Measurements from ENCODE around the gene TTC34.

- TF ChIP-seq CTCF (IDR thresholded peaks at IDR 0.05; ENCODE audit: low read length) (no peak), EZH2 (IDR thresholded peaks at IDR 0.05; ENCODE audit: borderline replicate concordance, low read length) (no peak)
These were observed 17.9 kb upstream of the TTC34 start for GRCh38 chr1:2819429-2819828.
